CD4-positive, alpha-beta T cell treated with Interleukin-4 for 1 hour (primary cell): Measurements from ENCODE around the gene FSTL4.
"Not testable (repeated sequence)": the region's sequence is repeated elsewhere in the genome, so short reads cannot be mapped to it uniquely, and the experiment has no call there.

Source experiments
- DNase-seq, 2 donors: peaks; one replicate each; pipeline ENCODE4 v3.0.0-alpha.2; 2020 to 2022

The FSTL4 gene

GRCh38 chr5:133398646-133399101 lies 213.7 kb downstream of the FSTL4 start:
- no peak for DNase-seq

- DNase-seq, result no peak
These were observed 214.2 kb downstream of the FSTL4 start for GRCh38 chr5:133397990-133398645.

- no peak for DNase-seq
These were observed 215.0 kb downstream of the FSTL4 start for GRCh38 chr5:133397348-133397747.

- DNase-seq, result no peak
These were observed 215.5 kb downstream of the FSTL4 start for GRCh38 chr5:133396814-133397213.

- no peak for DNase-seq
These were observed 216.1 kb downstream of the FSTL4 start for GRCh38 chr5:133396187-133396741.

GRCh38 chr5:133395207-133395606 lies 217.1 kb downstream of the FSTL4 start:
- DNase-seq, result not testable (repeated sequence)

GRCh38 chr5:133394477-133394817 lies 217.9 kb downstream of the FSTL4 start:
- not testable (repeated sequence) for DNase-seq

GRCh38 chr5:133393776-133394476 lies 218.4 kb downstream of the FSTL4 start:
- no peak for DNase-seq

- DNase-seq, result no peak
These were observed 219.9 kb downstream of the FSTL4 start for GRCh38 chr5:133392448-133392847.

GRCh38 chr5:133391354-133392136 lies 220.8 kb downstream of the FSTL4 start:
- DNase-seq, result no peak

GRCh38 chr5:133390416-133391353 lies 221.7 kb downstream of the FSTL4 start:
- DNase-seq, result no peak

GRCh38 chr5:133389066-133389590 lies 223.2 kb downstream of the FSTL4 start:
- no peak for DNase-seq

GRCh38 chr5:133387621-133388020 lies 224.7 kb downstream of the FSTL4 start:
- no peak for DNase-seq

GRCh38 chr5:133387091-133387490 lies 225.2 kb downstream of the FSTL4 start:
- no peak for DNase-seq

- no peak for DNase-seq
These were observed 225.7 kb downstream of the FSTL4 start for GRCh38 chr5:133386662-133387061.

GRCh38 chr5:133385346-133385745 lies 227.0 kb downstream of the FSTL4 start:
- DNase-seq, result no peak

- no peak for DNase-seq
These were observed 227.4 kb downstream of the FSTL4 start for GRCh38 chr5:133384903-133385302.

- DNase-seq, result no peak
These were observed 228.1 kb downstream of the FSTL4 start for GRCh38 chr5:133384120-133384855.

- DNase-seq, result no peak
These were observed 228.8 kb downstream of the FSTL4 start for GRCh38 chr5:133383580-133383939.

- no peak for DNase-seq
These were observed 229.4 kb downstream of the FSTL4 start for GRCh38 chr5:133382661-133383579.
